Muscle of back (tissue), 11 donors: ENCODE data around the gene TOR4A. TPM values are rescaled to one million over a fixed set of nuclear protein-coding genes. Genes with fewer than 3 reads are reported as not detected.

Source experiments
- DNase-seq, 3 donors: peaks; one replicate each; pipeline versions ENCODE4 v3.0.0 to v3.0.0-alpha.2; 2013
- polyA plus RNA-seq, 10 donors: library from polyadenylated mRNA; unstranded; fragments of 120-200 nt; gene quantifications; one replicate each; pipeline ENCODE4 v1.2.1, GENCODE V29; 2013; ENCODE audit not compliant: insufficient read length in 10 of 10

TOR4A gene
- polyA plus RNA-seq, 10 donors = 3.9 to 7.8 (median 5.6) TPM

DNA sequence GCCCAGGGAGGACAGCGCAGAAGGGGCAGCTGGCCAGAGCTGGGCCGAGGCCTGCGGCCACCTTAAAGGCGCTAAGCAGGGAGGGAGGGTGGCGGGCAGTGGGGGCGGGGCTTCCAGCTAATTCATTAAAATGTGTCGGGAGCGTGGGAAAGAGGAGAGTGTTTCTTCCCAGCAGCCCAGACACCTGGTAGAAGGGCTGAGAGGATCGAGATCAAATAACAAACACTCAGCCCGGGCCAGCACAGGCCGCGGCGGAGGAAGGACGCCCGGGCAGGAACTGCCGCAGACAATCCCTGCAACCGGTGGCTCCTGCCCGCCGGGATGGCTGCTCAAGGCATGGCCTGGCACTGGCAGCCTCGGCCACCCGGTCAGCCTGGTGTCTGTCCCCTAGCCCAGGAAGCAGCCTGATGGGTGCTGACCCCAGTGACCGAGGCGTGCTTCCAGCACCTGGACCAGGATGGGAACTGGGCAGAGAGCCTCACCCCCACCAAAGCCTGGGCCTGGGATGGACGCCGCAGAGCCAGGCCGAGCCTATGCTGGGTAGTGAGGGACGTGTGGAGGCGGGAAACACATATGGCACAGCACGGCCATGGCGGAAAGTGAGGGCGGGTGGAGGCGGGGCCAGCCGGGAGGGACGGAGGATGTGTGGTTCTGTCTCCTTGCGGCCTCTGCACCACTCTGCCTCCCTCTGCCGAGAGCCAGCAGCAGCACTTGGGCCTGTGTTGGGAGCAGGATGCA lies 27.7 kb downstream of the TOR4A start:
- DNase-seq = peak in 2 of 3 donors; percentile 27 to 77

- DNase-seq = no peak
Measured at GRCh38 chr9:137305798-137306065, 28.2 kb downstream of the TOR4A start.

DNA sequence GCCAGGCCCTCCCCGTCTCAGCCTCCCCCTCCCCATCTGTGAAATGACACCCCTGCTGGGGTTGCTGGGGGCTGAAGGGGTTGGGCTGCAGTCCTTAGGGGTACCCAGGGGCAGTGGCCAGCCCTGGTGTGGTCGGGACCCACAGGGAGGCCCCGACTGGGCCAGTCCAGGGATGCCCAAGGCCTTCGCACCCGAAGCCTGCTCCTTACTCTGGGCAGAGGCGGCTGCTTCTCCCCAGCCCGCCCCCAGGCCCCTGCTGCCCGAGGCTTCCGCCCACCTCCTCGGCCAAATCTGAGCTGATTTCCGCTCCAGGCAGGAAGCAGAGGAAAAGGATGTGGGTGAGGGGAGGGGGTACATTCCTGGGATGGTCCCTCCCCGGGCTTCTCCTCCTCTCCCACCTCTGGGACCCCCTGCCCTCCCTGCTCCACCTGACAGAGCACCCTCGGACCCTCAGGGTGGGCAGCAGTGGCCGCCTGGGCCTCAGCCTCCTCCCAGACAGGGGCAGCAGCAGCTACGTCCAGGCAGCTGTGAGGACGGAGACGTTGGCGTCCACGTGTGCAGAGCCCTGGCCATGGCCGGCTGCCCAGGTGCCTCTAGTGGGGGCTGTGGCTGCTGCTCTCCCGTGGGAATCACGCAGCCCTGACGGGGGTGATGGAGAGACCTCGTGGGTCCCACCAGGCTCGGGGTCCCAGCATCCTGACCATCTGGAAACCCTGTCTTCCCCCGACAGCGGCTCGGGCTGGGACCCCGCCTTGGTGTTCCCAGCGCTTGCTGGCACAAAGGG lies 28.7 kb downstream of the TOR4A start:
- DNase-seq = peak in 1 of 3 donors; percentile 56

- DNase-seq = no peak
Measured at GRCh38 chr9:137306850-137307254, 29.3 kb downstream of the TOR4A start.

GRCh38 chr9:137307255-137308056 lies 29.9 kb downstream of the TOR4A start:
- no peak for DNase-seq

DNA sequence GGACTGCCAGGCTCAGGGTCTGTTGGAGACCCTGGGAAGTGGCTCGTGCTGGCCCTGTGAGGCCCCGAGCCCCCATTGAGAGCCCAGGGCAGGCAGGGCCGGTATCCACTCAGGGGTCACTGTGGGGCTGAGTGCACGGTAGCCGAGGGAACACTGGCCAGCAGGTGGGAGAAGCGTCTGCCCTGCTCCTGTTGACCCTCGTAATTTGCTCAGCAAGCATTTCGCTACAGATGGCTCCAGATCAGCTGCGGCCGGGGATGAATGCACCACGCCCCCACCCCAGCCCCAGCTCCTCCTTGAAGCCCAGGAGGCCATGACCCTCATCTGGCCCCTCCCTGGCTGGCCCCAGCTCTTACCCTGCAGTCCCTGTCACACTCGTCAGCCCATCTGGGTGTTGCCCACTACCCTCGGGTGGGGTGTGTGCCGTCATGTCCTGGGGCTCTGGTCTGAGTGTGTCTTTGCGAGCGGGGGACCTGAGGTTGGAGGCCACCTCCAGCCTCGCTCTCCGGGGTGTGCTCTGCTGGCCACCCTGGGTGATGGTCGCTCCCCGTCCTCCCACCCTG lies 30.6 kb downstream of the TOR4A start:
- DNase-seq = no peak

GRCh38 chr9:137309368-137310188 lies 32.1 kb downstream of the TOR4A start:
- no peak for DNase-seq

- no peak for DNase-seq
Measured at GRCh38 chr9:137310189-137311052, 32.9 kb downstream of the TOR4A start.

DNA sequence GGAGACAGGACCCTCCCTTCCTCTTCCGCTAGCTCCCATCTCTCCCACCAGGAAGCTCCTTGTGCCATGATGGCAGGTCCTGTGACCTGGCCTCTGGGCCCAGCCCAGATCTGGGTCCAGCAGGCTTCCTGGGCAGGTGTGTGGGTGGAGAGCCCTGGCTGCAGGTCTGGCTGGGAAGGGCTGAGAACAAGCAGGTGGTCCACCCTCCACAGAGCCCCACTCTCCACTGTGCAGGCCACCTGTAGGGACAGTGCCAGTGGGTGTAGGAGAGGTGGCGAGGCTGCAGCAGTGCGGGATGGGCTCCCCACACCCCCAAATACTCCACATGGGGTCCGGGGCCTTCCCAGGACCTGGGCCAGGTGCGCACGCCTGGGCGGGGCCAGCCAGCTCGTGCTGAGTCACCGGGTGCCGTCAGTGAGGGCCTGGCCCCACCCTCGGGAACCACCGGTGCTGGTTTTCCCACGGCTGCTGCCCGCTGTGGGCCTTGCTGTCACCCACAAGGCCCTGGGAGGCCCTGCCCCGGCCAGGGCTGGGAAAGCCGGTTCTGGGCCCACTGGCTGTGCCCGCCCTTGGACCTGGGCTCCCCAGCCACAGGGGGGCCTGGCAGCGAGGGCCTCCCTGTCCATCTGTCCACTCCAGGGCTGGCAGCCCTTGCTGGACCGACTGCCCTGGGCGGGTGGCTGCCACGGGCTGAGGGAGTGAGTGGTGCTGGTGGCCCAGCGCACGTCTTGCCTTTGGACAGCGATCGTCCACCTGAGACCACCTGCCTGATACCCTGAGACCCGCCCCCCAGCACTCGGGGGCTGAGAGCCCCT lies 33.9 kb downstream of the TOR4A start:
- no peak for DNase-seq

DNA sequence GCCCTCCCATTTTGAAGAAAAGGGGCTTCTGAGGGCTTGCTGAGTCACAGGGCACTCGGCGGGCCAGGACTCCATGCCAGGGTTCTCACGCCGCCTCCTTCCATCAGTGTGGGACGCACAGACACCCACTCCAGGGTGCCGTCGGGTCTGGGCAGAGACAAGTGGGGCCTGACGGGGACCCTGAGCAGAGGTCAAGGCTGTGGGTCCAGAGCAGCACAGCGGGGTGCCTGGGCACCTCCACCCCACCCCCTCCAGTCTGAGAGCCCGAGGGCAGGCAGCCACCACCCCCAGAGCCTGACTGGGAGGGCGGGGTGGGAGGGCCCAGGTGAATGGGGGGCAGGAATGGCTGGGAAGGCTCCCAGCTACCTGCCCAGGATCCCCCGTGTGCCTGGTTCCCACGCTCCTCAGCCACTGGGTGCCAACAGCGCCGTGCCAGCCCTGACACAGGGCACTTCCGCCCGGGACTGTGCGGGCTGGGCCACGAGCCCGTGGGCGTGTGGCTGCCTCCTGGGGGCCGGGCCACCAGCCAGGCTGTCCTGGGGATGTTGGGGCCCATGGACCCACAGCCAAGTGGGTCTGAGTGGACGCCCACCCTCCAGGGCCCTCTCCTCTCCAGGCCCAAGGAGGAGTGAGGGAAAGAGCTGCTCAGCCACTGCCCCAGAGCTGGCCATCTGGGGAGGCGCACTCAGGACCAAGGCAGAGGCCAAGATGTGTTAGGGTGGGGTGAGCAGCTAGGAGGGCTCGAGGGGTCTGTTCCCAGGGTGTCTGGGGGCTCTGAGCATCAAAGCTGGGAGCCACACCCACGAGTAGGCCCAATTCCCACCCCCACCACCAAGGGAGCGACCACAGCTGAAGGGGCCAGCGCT lies 34.7 kb downstream of the TOR4A start:
- no peak for DNase-seq

DNA sequence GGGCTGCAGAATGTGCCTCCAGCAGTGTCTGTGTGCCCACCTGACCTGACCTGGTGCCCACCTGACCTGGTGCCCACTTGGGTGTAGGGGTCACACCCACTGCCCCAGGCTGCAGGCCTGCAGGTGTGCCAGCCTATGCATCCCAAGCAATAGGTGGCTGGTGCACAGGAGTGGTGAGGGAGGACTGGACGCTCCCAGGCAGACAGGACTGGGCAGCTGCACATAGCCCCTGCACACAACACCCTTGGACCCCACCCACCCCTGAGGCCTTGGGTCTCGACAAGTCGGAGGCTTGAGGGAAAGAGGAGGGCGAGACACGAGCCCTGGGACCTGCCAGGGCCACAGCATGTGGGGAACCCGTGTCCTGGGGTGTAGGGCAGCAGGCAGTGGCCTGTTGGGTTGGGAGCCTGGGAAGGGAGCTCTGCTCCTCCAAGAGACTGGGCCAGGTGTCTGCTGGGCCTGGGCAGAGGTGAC lies 35.4 kb downstream of the TOR4A start:
- no peak for DNase-seq

- no peak for DNase-seq
Measured at GRCh38 chr9:137313326-137313936, 35.9 kb downstream of the TOR4A start.

DNA sequence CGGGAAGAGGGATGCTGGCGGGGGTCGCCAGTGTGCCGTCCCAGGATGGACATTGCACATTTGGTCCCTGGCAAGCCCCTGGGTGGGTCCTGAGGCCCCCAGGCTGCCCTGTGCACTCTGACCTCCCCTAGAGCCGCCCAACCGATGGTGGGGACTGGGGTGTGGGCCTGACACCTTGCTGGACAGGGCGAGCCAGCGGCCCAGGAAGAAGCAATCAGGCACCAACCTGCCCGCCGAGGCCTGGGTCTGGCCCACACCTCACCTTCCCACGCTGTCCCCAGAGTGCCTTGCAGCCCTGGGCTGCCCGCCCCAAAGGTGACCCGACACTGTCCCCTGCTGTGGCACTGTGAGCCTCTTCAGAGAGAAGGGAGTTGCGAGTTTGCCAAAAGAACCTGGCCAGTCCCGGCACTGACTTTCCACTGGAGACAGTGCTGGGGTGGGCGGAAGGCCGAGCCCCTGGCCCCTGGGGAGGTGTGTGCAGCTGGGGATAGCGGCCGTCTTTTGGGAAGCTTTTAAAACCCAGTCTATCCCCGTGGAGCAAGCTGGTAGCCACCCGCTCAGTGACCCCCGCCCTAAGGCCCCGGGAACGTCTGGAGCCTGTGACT lies 36.5 kb downstream of the TOR4A start:
- DNase-seq = no peak

- no peak for DNase-seq
Measured at GRCh38 chr9:137314561-137315560, 37.3 kb downstream of the TOR4A start.

DNA sequence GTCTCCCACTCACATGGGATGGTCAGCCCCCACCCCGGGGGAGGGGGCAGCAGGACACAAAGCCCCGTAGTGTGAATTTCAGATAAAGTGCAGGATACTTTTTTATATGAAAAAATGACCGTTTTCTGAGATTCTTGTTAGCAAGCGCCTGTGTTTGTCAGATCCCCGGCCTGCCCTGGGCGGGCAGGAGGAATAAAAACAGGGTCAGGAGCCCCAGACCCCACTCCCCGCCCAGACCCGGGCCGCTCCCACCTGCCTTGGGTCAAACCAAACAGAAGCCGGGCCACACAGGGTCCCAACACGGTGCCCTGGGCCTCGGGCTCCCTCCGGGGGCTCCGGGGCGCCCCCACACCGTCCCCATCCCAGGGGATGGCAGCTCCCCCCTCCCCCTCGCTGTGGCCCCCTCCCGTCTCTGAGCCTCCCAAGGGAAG lies 38.1 kb downstream of the TOR4A start:
- DNase-seq = no peak
